ENCODE data around the gene MFAP4.

DNA sequence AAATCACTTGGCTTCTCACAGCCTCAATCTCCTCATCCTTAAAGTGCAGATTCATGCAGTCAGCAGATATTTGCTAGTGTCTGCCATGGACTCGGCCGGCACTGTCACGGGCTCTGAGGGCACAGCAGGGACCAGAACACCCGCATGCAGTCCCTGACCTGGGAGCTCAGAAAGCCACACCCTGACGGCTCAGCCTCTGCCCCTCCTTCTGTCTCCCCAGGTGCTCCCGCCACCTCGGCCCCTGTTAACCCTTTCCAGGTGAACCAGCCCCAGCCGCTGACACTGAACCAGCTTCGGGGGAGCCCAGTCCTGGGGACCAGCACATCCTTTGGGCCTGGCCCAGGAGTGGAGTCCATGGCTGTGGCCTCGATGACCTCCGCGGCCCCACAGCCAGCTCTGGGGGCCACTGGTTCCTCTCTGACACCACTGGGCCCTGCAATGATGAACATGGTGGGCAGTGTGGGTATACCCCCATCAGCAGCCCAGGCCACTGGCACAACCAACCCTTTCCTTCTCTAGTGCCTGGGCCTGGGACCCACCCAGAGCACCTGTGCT lies 53.2 kb downstream of the MFAP4 start:
- TF ChIP-seq ZNF274 (IDR thresholded peaks at IDR 0.05; ENCODE audit: low read depth, low read length) (no peak), YY1 (IDR thresholded peaks at IDR 0.05; ENCODE audit: insufficient read depth, insufficient read length) (no peak), SUZ12 (IDR thresholded peaks at IDR 0.05; ENCODE audit: extremely low read depth, insufficient read depth, insufficient read length) (no peak)
